Colonic mucosa (tissue), 4 donors: ENCODE measurements around the gene IZUMO1R. TPM values are rescaled to one million over a fixed set of nuclear protein-coding genes. Genes with fewer than 3 reads are reported as not detected.
"Not testable (repeated sequence)": the region's sequence is repeated elsewhere in the genome, so short reads cannot be mapped to it uniquely, and the experiment has no call there.

Experiments used
- DNase-seq: peaks from one replicate; pipeline ENCODE4 v3.0.0-alpha.2; 2020
- H3K27ac ChIP-seq: fragments of 200-600 bp; one replicate; pipeline ENCODE4 v1.8.0; 2021
- H3K27me3 ChIP-seq: fragments of 200-600 bp; one replicate; pipeline ENCODE4 v1.8.0; 2021
- H3K36me3 ChIP-seq: fragments of 200-600 bp; one replicate; pipeline ENCODE4 v1.8.0; 2021
- H3K4me1 ChIP-seq: fragments of 200-600 bp; one replicate; pipeline ENCODE4 v1.8.0; 2021; ENCODE audit warnings: mild to moderate bottlenecking
- H3K4me3 ChIP-seq: fragments of 200-600 bp; one replicate; pipeline ENCODE4 v1.8.0; 2021
- H3K9ac ChIP-seq, 2 donors: one replicate each; pipeline ENCODE4 v1.7.0; 2013; ENCODE audit warnings: control low read depth in 2 of 2, low read depth in 2 of 2, low read length in 2 of 2
- H3K9me3 ChIP-seq: fragments of 200-600 bp; one replicate; pipeline ENCODE4 v1.8.0; 2021
- intact Hi-C: fragments of 100-400 bp; cut with DNase I; formaldehyde crosslinking; loops from one replicate; pipeline ENCODE4 v1.14.1; 2022
- total RNA-seq, 2 donors: library from RNA; stranded (reverse); fragmentation: NEBNext Ultra II Directional in 1 of 2; extraction: Animal tissue kit (Norgen Biotek cat#: 25700) in 1 of 2; gene quantifications; one replicate each; pipeline ENCODE4 v1.2.1, GENCODE V29; 2021
- TF ChIP-seq, protein P1 (sequence below): fragments of 200-600 bp; IDR thresholded peaks from one replicate; pipeline ENCODE4 v1.8.0; 2022; ENCODE audit warnings: antibody characterized with exemption, mild to moderate bottlenecking
- donor health status: healthy.
- donor health status: DM: no; HTN: no; CAD: no.
- donor health status: DM: no; HTN: no; CAD: no.

The IZUMO1R gene
- total RNA-seq, 2 donors from 2014 or later: not detected

DNA sequence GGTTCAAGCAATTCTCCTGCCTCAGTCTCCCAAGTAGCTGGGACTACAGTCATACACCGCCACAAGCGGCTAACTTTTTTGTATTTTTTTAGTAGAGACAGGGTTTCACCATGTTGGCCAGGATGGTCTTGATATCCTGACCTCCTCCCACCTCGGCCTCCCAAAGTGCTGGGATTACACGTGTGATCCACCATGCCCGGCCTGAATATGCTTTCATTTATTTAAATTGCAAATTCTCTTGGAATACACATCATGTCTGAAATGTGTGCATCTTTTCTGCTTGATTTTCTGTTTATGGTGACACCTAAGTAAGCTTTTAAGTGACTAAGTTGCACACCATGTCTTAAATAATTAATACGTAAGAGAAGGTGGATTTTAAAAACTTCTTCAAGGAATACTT lies 31.7 kb downstream of the IZUMO1R start:
- H3K9me3 ChIP-seq: no peaks in the 10 kb centered on the region
- H3K27me3 ChIP-seq: no peaks in the 10 kb centered on the region
- H3K9ac ChIP-seq: no peak overlapping the region
- intact Hi-C loops: no loop called here
- H3K36me3 ChIP-seq: no peaks in the 10 kb centered on the region
- H3K27ac ChIP-seq: no peak overlapping the region
- H3K4me3 ChIP-seq: no peak overlapping the region
- no peaks in the 10 kb centered on the region for H3K4me1 ChIP-seq
- DNase-seq: no peak
- TF ChIP-seq, protein P1, sequence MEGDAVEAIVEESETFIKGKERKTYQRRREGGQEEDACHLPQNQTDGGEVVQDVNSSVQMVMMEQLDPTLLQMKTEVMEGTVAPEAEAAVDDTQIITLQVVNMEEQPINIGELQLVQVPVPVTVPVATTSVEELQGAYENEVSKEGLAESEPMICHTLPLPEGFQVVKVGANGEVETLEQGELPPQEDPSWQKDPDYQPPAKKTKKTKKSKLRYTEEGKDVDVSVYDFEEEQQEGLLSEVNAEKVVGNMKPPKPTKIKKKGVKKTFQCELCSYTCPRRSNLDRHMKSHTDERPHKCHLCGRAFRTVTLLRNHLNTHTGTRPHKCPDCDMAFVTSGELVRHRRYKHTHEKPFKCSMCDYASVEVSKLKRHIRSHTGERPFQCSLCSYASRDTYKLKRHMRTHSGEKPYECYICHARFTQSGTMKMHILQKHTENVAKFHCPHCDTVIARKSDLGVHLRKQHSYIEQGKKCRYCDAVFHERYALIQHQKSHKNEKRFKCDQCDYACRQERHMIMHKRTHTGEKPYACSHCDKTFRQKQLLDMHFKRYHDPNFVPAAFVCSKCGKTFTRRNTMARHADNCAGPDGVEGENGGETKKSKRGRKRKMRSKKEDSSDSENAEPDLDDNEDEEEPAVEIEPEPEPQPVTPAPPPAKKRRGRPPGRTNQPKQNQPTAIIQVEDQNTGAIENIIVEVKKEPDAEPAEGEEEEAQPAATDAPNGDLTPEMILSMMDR: no peak

DNA sequence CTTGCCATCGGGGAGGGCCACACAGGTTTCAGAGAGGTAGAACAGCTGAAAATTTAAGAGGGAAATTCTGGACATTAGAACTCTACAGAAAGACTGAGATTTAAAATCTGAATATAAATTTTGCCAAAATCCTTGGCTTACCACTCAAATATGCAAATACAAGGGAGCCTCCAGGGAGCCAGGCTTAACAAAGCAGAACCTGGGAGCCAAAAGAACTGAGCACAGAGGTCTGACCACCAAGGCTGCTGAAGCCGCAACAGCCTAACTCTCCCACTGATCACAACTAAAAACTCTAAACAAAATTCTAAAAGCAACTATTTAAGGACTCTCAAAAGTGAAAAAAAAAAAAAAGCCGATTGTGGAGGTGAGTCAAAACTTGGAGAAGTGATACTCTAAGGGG lies 34.3 kb downstream of the IZUMO1R start:
- no peaks in the 10 kb centered on the region for H3K27me3 ChIP-seq
- no peaks in the 10 kb centered on the region for H3K9me3 ChIP-seq
- no peak overlapping the region for H3K27ac ChIP-seq
- intact Hi-C loops: no loop called here
- no peak overlapping the region for H3K9ac ChIP-seq
- no peak for DNase-seq
- no peaks in the 10 kb centered on the region for H3K36me3 ChIP-seq
- H3K4me1 ChIP-seq: no peaks in the 10 kb centered on the region
- TF ChIP-seq, protein P1: no peak
- H3K4me3 ChIP-seq: no peak overlapping the region

DNA sequence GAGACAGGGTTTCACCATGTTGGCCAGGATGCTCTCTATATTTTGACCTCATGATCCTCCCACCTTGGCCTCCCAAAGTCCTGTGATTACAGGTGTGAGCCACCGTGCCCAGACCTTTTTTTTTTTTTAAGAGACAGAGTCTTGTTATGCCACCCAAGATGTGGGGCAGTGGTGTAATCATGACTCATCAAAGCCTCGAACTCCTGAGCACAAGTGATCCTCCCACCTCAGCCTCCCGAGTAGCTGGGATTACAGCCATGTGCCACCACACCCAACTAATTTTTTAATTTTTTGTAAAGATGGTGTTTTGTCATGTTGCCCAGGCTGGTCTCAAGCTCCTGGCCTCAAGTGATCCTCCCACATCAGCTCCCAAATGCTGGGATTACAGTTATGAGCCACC lies 37.9 kb downstream of the IZUMO1R start:
- Histone ChIP-seq H3K27ac (no peak overlapping the region), H3K9me3 (no peaks in the 10 kb centered on the region), H3K4me1 (no peaks in the 10 kb centered on the region), H3K27me3 (no peaks in the 10 kb centered on the region), H3K9ac (no peak overlapping the region), H3K4me3 (no peak overlapping the region), H3K36me3 (no peaks in the 10 kb centered on the region)
- intact Hi-C loops: no loop called here
- no peak for DNase-seq
- TF ChIP-seq, protein P1: no peak

DNA sequence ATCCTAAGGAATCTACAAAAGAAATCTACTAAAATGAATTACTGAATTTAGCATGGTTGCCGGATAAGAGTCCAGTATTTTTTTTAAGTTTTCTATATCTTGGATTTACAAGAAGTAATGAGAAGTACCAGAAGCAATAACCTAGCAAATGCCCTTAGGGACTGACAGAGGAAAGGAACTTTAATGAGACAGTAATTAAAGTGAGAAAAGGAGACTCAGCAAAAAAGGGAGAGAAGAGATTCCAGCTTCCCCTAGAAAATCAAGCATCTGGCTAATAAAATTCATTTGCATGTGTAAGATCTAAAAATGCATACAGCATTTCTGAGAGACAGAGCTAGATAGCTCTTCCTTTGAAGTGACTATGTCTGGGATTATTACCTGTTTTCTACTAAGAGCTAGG lies 39.1 kb downstream of the IZUMO1R start:
- Histone ChIP-seq H3K27ac (no peak overlapping the region), H3K27me3 (no peaks in the 10 kb centered on the region), H3K9ac (no peak overlapping the region), H3K4me1 (no peaks in the 10 kb centered on the region), H3K36me3 (no peaks in the 10 kb centered on the region), H3K9me3 (no peaks in the 10 kb centered on the region), H3K4me3 (no peak overlapping the region)
- TF ChIP-seq, protein P1: no peak
- no peak for DNase-seq
- intact Hi-C loops: no loop called here

DNA sequence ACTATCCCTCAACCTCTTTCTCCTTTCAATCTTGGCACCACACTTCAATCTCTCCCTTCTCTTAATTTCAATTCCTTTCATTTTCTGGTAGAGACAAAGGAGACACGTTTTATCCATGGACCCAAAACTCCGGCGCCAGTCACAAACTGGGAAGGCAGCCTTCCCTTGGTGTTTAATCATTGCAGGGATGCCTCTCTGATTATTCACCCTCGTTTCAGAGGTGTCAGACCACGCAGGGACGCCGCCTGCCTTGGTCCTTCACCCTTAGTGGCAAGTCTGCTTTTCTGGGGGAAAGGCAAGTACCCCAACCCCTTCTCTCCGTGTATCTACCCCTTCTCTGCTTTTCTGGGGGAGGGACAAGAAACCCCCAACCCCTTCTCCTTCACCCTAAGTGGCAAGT lies 41.9 kb downstream of the IZUMO1R start:
- intact Hi-C loops, H3K36me3 ChIP-seq, H3K9ac ChIP-seq: not testable (repeated sequence)

DNA sequence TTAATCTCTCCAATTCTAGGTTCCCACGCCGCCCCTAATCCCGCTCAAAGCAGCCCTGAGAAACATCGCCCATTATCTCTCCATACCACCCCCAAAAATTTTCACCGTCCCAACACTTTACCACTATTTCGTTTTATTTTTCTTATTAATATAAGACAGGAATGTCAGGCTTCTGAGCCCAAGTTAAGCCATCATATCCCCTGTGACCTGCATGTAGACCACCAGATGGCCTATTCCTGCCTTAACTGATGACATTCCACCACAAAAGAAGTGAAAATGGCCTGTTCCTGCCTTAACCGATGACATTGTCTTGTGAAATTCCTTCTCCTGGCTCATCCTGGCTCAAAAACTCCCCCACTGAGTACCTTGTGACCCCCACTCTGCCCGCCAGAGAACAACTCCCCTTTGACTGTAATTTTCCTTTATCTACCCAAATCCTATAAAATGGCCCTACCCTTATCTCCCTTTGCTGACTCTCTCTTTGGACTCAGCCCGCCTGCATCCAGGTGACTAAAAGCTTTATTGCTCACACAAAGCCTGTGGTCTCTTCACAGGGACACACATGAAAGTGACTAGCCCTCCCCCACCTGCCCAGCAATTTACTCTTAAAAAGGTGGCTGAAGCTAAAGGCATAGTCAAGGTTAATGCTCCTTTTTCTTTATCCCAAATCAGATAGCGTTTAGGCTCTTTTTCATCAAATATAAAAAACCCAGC lies 46.6 kb downstream of the IZUMO1R start:
- H3K27ac ChIP-seq, H3K27me3 ChIP-seq, intact Hi-C loops, H3K9me3 ChIP-seq, H3K4me1 ChIP-seq, H3K36me3 ChIP-seq, H3K9ac ChIP-seq, H3K4me3 ChIP-seq, DNase-seq: not testable (repeated sequence)

More for the DNA sequence above, 41.9 kb downstream of the IZUMO1R start:
- H3K9me3 ChIP-seq, H3K27ac ChIP-seq, H3K27me3 ChIP-seq, H3K4me3 ChIP-seq, DNase-seq, H3K4me1 ChIP-seq: not testable (repeated sequence)

Other genes starting within 250 kb of the IZUMO1R start
- gene PANX1, start 175.7 kb upstream of the IZUMO1R start, total RNA-seq: 10 to 100 TPM in 1 of 2 donors, 1 to 10 TPM in 1; 7.8 to 11.1 TPM
- gene GPR83, start 96.8 kb downstream of the IZUMO1R start, total RNA-seq: under 1 TPM in 1 of 2 donors, not detected in 1; 0.13 TPM
- gene MRE11, start 189.3 kb downstream of the IZUMO1R start, total RNA-seq: 10 to 100 TPM; 14.0 to 17.6 TPM
- 10 to 100 TPM; 10.7 to 14.6 TPM for gene ANKRD49, start 189.4 kb downstream of the IZUMO1R start, total RNA-seq
- gene C11orf97, start 207.9 kb downstream of the IZUMO1R start, total RNA-seq: not detected
- gene FUT4, start 239.3 kb downstream of the IZUMO1R start, total RNA-seq: 10 to 100 TPM; 28.0 to 28.5 TPM